Ovary (tissue), 9 donors: Measurements from ENCODE around the gene MEGF10. TPM values are rescaled to one million over a fixed set of nuclear protein-coding genes. Genes with fewer than 3 reads are reported as not detected.

Source experiments
- DNase-seq, 5 donors: peaks; one replicate each; pipeline ENCODE4 v3.0.0-alpha.2; 2019 to 2020
- H3K27ac ChIP-seq, 2 donors: fragments of 200-600 bp; one replicate each; pipeline versions ENCODE4 v1.5.1 to v1.8.0; 2019 to 2022
- H3K27me3 ChIP-seq: fragments of 200-600 bp; one replicate; pipeline ENCODE4 v1.8.0; 2022
- H3K36me3 ChIP-seq: fragments of 200-600 bp; sonication (generic); one replicate; pipeline ENCODE4 v1.5.1; 2019
- H3K4me1 ChIP-seq: one replicate; pipeline ENCODE4 v1.8.1; 2013; ENCODE audit warnings: mild to moderate bottlenecking, moderate library complexity; ENCODE audit not compliant: insufficient read depth
- H3K4me3 ChIP-seq: fragments of 200-600 bp; sonication (generic); one replicate; pipeline ENCODE4 v1.5.1; 2017
- H3K9me3 ChIP-seq, 2 donors: fragments of 200-600 bp in 1 of 2; sonication (generic) in 1 of 2; one replicate each; pipeline versions ENCODE4 v1.5.1 to v1.8.1; 2013 to 2019; ENCODE audit warnings: mild to moderate bottlenecking in 1 of 2, moderate library complexity in 1 of 2
- EP300 ChIP-seq: sonication (generic); formaldehyde crosslinking; IDR thresholded peaks from one replicate; pipeline ENCODE4 v1.6.1; 2017; ENCODE audit warnings: antibody characterized with exemption
- POLR2A ChIP-seq: fragments of 450-650 bp; IDR thresholded peaks from one replicate; pipeline ENCODE4 v1.6.1; 2017; ENCODE audit warnings: antibody characterized with exemption, mild to moderate bottlenecking, moderate library complexity
- WGBS, 3 donors: extraction: QIAGEN DNeasy Blood & Tissue Kit in 1 of 3; methylation state at CpG; one replicate each; pipeline versions ENCODE4 v1.1.5 to v1.1.7; 2013 to 2017; 5-methylcytosine and 5-hydroxymethylcytosine counted together
- intact Hi-C, 4 donors: fragments of 100-400 bp; cut with DNase I; formaldehyde crosslinking; loops; one replicate each; pipeline versions ENCODE4 v1.11.0 to v1.15.1; 2022 to 2023
- polyA plus RNA-seq, 2 donors: library from polyadenylated mRNA; stranded (reverse); fragments of 200-250 nt in 1 of 2; fragments of 350-450 nt in 1 of 2; fragmentation: Illumina TruSeq in 1 of 2; extraction: RNeasy Lipid Tissue Mini Kit (QIAGEN cat#74804) in 1 of 2; gene quantifications; one replicate each; pipeline ENCODE4 v1.2.3, GENCODE V29; 2013 to 2014
- small RNA-seq: library from RNA; depleted of rRNA; stranded (forward); fragments of <200 nt; gene quantifications from one replicate; pipeline ENCODE3, GENCODE V24; 2016
- total RNA-seq, 7 donors: library from RNA; depleted of rRNA in 2 of 7; stranded (reverse); fragments of >200 nt in 2 of 7; fragmentation: NEBNext Ultra II Directional in 3 of 7; extraction: Animal tissue kit (Norgen Biotek cat#: 25700) in 3 of 7; gene quantifications; one replicate each; pipeline versions ENCODE4 v1.1.0 to v1.2.4, GENCODE V29; 2016 to 2023
- TF ChIP-seq, protein P1 (sequence below), 3 donors: fragments of 450-650 bp in 2 of 3; fragments of 200-600 bp in 1 of 3; IDR thresholded peaks; one replicate each; pipeline versions ENCODE4 v1.5.1 to v1.8.0; 2016 to 2022; ENCODE audit warnings: antibody characterized with exemption in 3 of 3, mild to moderate bottlenecking in 1 of 3
- donor health status: DM: no; HTN: no; CAD: no; lungs with moderate emphysema.
- donor health status: DM: no; HTN: no; CAD: no.
- donor health status: Bipolar disorder and iron deficiency.
- donor health status: DM: yes; HTN: yes; CAD: no.
- donor health status: DM: no; HTN: no; CAD: no.
- donor health status: DM: yes; HTN: yes; CAD: no.

The MEGF10 gene
- total and polyA plus RNA-seq, 9 donors, result 0.10 to 1.2 (median 0.51) TPM; not detected in 1

DNA sequence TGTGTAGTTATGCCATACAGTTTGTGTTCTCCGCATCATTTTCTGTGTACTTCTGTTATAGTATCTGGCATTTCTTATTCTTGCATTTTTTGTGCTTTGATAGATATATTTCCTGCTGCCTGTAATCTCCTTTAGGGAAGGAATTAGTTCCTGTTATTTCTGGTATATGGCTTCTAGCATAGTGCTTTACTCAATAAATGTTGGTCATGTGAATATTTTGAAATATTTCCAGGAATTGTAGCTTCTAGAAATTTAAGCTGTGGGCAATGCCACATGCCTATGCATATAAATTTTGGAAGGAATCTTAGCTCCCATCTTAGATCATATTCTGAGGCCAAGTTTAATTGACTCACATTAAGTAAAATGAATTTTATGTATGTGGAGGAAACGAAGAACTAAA is 215.3 kb downstream of the MEGF10 start:
- no peaks in the 10 kb centered on the region for H3K9me3 ChIP-seq
- intact Hi-C loops, result loop anchor here in 1 of 4 donors (5.0 kb wide), 1 partner anchor 1949 kb away; no protein-coding TSS in a partner anchor
- WGBS, 3 donors, result 77 to 87% (median 80%) methylated on average over 2 of the region's 2 CpGs
- H3K27ac ChIP-seq, result no peak overlapping the region
- no peak for DNase-seq
- H3K27me3 ChIP-seq, result no peaks in the 10 kb centered on the region
- H3K4me1 ChIP-seq, result no peaks in the 10 kb centered on the region
- TF ChIP-seq POLR2A (no peak), EP300 (no peak)
- TF ChIP-seq, protein P1, sequence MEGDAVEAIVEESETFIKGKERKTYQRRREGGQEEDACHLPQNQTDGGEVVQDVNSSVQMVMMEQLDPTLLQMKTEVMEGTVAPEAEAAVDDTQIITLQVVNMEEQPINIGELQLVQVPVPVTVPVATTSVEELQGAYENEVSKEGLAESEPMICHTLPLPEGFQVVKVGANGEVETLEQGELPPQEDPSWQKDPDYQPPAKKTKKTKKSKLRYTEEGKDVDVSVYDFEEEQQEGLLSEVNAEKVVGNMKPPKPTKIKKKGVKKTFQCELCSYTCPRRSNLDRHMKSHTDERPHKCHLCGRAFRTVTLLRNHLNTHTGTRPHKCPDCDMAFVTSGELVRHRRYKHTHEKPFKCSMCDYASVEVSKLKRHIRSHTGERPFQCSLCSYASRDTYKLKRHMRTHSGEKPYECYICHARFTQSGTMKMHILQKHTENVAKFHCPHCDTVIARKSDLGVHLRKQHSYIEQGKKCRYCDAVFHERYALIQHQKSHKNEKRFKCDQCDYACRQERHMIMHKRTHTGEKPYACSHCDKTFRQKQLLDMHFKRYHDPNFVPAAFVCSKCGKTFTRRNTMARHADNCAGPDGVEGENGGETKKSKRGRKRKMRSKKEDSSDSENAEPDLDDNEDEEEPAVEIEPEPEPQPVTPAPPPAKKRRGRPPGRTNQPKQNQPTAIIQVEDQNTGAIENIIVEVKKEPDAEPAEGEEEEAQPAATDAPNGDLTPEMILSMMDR (IDR thresholded peaks at IDR 0.05), result no peak
- no peak overlapping the region for H3K4me3 ChIP-seq
- H3K36me3 ChIP-seq, result no peaks in the 10 kb centered on the region

DNA sequence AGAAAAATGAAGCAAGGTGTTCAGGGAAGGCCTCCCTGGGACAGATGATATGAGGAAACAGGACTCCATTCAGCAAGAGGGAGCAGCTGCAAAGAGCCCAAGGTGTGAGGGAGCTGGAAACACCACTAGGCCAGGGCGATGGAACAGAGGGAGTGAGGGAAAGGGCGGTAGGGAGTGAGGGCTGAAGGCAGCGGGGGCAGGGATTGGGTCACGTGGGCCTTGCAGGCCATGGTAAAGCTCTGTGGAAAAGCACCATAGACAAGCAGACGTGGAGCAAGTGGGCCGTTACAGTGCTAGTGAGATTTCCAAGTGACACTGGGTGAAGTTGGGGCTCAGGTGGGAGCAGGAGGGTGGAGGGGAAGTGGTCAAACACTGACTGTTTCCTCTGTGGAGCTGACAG is 216.0 kb downstream of the MEGF10 start:
- 76 to 82% (median 77%) methylated on average over 6 of the region's 6 CpGs for WGBS, 3 donors
- no peaks in the 10 kb centered on the region for H3K27me3 ChIP-seq
- no peak overlapping the region for H3K4me3 ChIP-seq
- TF ChIP-seq POLR2A, result no peak
- no peak overlapping the region for H3K27ac ChIP-seq
- no peaks in the 10 kb centered on the region for H3K36me3 ChIP-seq
- DNase-seq, result no peak
- H3K4me1 ChIP-seq, result no peaks in the 10 kb centered on the region
- no peaks in the 10 kb centered on the region for H3K9me3 ChIP-seq
- intact Hi-C loops, result loop anchor here in 1 of 4 donors (5.0 kb wide), 1 partner anchor 1949 kb away; no protein-coding TSS in a partner anchor

DNA sequence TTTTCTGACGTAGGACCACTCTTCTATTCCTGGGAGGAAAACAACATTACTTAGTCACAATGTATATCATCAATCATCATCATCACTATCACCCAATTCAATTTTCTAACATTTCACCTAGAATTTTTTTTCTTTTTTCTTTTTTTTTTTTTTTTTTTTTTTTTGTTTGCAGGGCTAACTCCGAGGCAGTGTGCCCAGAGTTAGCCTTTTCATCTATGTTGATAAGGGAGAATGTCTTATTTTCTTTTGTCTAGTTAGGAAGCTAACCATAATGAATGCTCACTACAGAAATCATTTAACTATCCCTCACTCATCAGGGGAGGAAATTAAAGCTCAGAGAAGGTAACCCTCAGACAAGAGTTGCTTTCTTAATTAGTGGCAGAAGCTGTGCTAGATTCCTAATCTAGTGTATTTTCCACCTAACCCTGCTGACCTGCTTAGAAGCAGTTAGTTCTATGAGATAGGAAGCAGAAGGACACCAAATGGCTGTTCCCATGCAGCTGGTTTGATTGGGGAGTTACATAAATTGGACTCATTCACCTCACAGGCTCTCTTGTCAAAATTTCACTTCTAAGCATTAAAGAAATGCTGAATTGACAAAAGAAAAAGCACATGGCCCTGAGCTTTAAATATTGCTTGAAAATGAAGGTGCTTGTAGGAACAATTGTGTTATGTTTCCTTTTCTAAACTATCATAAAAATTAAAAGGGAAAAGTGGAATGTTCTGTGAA is 218.2 kb downstream of the MEGF10 start:
- TF ChIP-seq, protein P1 (IDR thresholded peaks at IDR 0.05), result no peak
- no peak for TF ChIP-seq POLR2A
- TF ChIP-seq EP300, result no peak
- Histone ChIP-seq H3K4me1 (no peaks in the 10 kb centered on the region), H3K4me3 (no peak overlapping the region), H3K27ac (no peak overlapping the region), H3K36me3 (no peaks in the 10 kb centered on the region), H3K27me3 (no peaks in the 10 kb centered on the region), H3K9me3 (no peaks in the 10 kb centered on the region)
- no peak for DNase-seq
- intact Hi-C loops, result loop anchor here in 1 of 4 donors (5.0 kb wide), 1 partner anchor 1952 kb away; no protein-coding TSS in a partner anchor
- 47 to 67% (median 50%) methylated on average over 2 of the region's 2 CpGs for WGBS, 3 donors

Small RNA genes lying within 50 kb of the gene (small RNA-seq; reads per million reads assigned to genes)
- not detected for gene AC010424.1

Other genes with a start within 250 kb of the MEGF10 start
- gene C5orf63, start 217.3 kb upstream of the MEGF10 start, total RNA-seq, result 1 to 10 TPM; 2.3 to 6.6 (median 4.4) TPM
- gene C5orf63, start 217.3 kb upstream of the MEGF10 start, polyA plus RNA-seq, result 1 to 10 TPM; 1.7 to 3.1 TPM
- 10 to 100 TPM; 24.2 to 59.0 (median 46.1) TPM for gene PRRC1, start 226.8 kb downstream of the MEGF10 start, total RNA-seq
- 10 to 100 TPM; 19.0 to 54.1 TPM for gene PRRC1, start 226.8 kb downstream of the MEGF10 start, polyA plus RNA-seq